Naive B cell (primary cell): ENCODE results near the gene PTGER1. TPM values are rescaled to one million over a fixed set of nuclear protein-coding genes. Genes with fewer than 3 reads are reported as not detected.

Experiments used
- ATAC-seq, 2 donors: fragments of 150-1000 bp; cut with Tn5 transposase; 2 replicates each; pipeline ENCODE4 v1.10.0; 2021; ENCODE audit warnings: low read depth in 2 of 2, mild to moderate bottlenecking in 2 of 2, moderate library complexity in 2 of 2
- DNase-seq: peaks from one replicate; pipeline ENCODE4 v3.0.0; 2022
- H3K27ac Mint-ChIP-seq, 6 donors: one replicate each; pipeline ENCODE4 v1.8.0; 2020 to 2022; ENCODE audit warnings: mild to moderate bottlenecking in 6 of 6, mixed read lengths in 6 of 6, moderate library complexity in 5 of 6, inconsistent platforms in 2 of 6
- H3K27me3 Mint-ChIP-seq, 3 donors: one replicate each; pipeline ENCODE4 v1.8.0; 2021 to 2022; ENCODE audit warnings: mixed read lengths in 3 of 3, mild to moderate bottlenecking in 1 of 3
- H3K36me3 Mint-ChIP-seq, 2 donors: one replicate each; pipeline ENCODE4 v1.8.0; 2020 to 2022; ENCODE audit warnings: mixed read lengths in 2 of 2, inconsistent platforms in 1 of 2, mild to moderate bottlenecking in 1 of 2
- H3K4me1 Mint-ChIP-seq, 3 donors: one replicate each; pipeline ENCODE4 v1.8.0; 2020 to 2022; ENCODE audit warnings: mixed read lengths in 3 of 3, inconsistent platforms in 1 of 3, mild to moderate bottlenecking in 1 of 3, moderate library complexity in 1 of 3
- H3K4me3 Mint-ChIP-seq, 8 donors: one replicate each; pipeline ENCODE4 v1.8.0; 2020 to 2022; ENCODE audit warnings: mild to moderate bottlenecking in 8 of 8, mixed read lengths in 8 of 8, moderate library complexity in 8 of 8, inconsistent platforms in 2 of 8
- H3K9me3 Mint-ChIP-seq, 7 donors: one replicate each; pipeline ENCODE4 v1.8.0; 2020 to 2022; ENCODE audit warnings: mixed read lengths in 7 of 7, mild to moderate bottlenecking in 5 of 7, inconsistent platforms in 2 of 7, moderate library complexity in 1 of 7
- polyA plus RNA-seq, 6 donors: library from polyadenylated mRNA; unstranded; fragments of 300-500 nt; fragmentation: Illumina TruSeq; gene quantifications; one replicate each; pipeline ENCODE4 v1.2.3, GENCODE V29; 2021; ENCODE audit warnings: low read depth in 6 of 6

The PTGER1 gene, protein sequence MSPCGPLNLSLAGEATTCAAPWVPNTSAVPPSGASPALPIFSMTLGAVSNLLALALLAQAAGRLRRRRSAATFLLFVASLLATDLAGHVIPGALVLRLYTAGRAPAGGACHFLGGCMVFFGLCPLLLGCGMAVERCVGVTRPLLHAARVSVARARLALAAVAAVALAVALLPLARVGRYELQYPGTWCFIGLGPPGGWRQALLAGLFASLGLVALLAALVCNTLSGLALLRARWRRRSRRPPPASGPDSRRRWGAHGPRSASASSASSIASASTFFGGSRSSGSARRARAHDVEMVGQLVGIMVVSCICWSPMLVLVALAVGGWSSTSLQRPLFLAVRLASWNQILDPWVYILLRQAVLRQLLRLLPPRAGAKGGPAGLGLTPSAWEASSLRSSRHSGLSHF
- not detected for polyA plus RNA-seq

GRCh38 chr19:14475251-14476073, at the start of gene PTGER1:
TSS of gene PTGER1 (minus strand) at chr19:14475354. CDS start at chr19:14474320, 1,034 bp downstream.
- H3K4me1 Mint-ChIP-seq: peaks cover 16 to 30% (median 28%) of the 10 kb centered on the region in 3 donors
- H3K36me3 Mint-ChIP-seq: no peaks in the 10 kb centered on the region
- peaks cover 18 to 51% (median 43%) of the 10 kb centered on the region in 3 donors for H3K27me3 Mint-ChIP-seq
- no peaks in the 10 kb centered on the region for H3K9me3 Mint-ChIP-seq
- no peak for ATAC-seq
- peak within 1 kb of the TSS in 5 of 8 donors; percentile 21 to 61 (median 40) for H3K4me3 Mint-ChIP-seq
- peak within 1 kb of the TSS in 1 of 6 donors; percentile 67 for H3K27ac Mint-ChIP-seq
- DNase-seq: no peak

DNA sequence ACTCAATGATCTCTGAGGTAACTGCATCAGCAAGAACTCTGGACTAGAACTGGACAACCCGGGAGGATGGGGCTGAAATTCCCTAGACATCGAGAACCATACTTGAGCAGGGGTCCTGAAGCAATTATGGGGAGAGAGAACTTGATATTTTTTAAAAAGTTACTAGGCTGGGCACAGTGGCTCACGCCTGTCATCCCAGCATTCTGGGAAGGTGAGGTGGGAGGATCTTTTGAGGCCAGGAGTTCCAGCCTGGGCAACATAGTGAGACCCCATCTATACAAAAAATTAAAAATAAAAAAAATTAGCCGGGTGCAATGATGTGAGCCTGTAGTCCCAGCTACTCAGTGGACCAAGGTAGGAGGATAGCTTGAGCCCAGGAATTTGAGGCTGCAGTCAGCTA, 45.4 kb upstream of the PTGER1 start:
- Mint-ChIP-seq H3K36me3 (peaks cover 5 to 9% of the 10 kb centered on the region in 2 donors), H3K27me3 (no peaks in the 10 kb centered on the region), H3K9me3 (peaks cover 0 to 5% (median 0%) of the 10 kb centered on the region in 7 donors), H3K27ac (peak overlapping the region in 2 of 6 donors; percentile 60 to 99), H3K4me3 (peak overlapping the region in 2 of 8 donors; percentile 9 to 22), H3K4me1 (peaks cover 35 to 65% (median 50%) of the 10 kb centered on the region in 3 donors)
- ATAC-seq: no peak
- no peak for DNase-seq

DNA sequence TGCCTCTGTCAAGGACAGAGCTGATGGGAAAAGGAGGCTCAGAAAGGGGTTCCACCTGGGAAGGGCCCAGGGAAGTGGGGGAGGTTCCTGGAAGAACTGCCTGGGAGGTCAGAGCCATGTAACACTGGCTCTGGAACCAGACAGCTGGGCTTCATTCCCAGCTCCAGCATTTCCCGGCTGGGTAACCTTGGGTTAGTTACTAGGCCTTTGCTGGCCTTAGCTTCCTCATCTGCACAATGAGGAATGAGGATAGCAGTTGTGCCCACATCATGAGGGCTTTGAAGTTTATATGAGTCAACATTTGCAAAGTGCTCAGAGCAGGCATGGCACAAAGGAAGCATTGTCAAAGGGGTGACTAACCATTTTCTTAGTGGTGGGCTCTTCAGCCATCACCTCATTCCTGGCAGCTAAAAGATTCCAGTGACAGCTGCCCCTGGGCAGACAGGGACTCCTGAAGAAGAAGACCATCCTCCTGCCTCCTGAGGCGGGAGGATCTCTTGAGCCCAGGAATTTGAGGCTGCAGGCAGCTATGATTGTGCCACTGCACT, 44.8 kb upstream of the PTGER1 start:
- no peak for DNase-seq
- Mint-ChIP-seq H3K4me1 (peaks cover 40 to 70% (median 56%) of the 10 kb centered on the region in 3 donors), H3K9me3 (peaks cover 0 to 5% (median 0%) of the 10 kb centered on the region in 7 donors)

DNA sequence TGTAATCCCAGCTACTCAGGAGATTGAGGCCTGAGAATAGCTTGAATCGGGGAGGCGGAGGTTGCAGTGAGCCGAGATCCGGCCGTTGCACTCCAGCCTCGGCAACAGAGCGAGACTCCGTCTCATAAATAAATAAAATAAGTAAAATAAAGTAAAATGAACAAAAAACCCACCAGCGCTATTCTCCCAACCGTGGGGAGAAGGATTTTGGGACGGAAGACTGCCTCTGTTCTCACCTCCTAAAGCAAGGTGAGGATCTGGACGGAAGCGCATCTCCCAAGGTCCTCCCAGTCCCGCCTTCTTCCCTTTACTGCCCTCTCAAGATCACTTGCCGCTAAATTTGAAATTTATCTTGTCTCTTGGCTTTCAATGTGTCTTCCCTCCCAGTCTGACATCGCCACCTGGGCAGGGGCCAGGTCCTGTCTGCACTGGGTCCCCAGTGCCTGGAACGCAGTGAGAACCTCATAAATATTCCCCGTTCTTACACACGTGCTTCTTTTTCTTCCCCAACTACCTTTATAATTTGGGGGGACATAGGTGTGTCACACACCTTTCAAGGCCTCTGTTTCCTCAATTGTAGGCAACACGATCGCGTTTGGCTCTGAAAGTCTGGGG, 44.2 kb upstream of the PTGER1 start:
- DNase-seq: no peak
- peak overlapping the region; percentile 81 to 96 (median 91) for H3K4me3 Mint-ChIP-seq
- no peaks in the 10 kb centered on the region for H3K27me3 Mint-ChIP-seq
- H3K27ac Mint-ChIP-seq: peak overlapping the region; percentile 92 to 99 (median 97)
- peaks cover 0 to 5% (median 0%) of the 10 kb centered on the region in 7 donors for H3K9me3 Mint-ChIP-seq
- H3K36me3 Mint-ChIP-seq: peaks cover 14 to 20% of the 10 kb centered on the region in 2 donors
- H3K4me1 Mint-ChIP-seq: peaks cover 46 to 74% (median 62%) of the 10 kb centered on the region in 3 donors
- no peak for ATAC-seq

More for the DNA sequence above, 44.8 kb upstream of the PTGER1 start:
- no peaks in the 10 kb centered on the region for H3K27me3 Mint-ChIP-seq
- H3K4me3 Mint-ChIP-seq: peak overlapping the region; percentile 43 to 96 (median 83)
- H3K36me3 Mint-ChIP-seq: peaks cover 10 to 15% of the 10 kb centered on the region in 2 donors
- ATAC-seq: no peak
- H3K27ac Mint-ChIP-seq: peak overlapping the region; percentile 58 to 99 (median 94)

- Mint-ChIP-seq H3K4me1 (peaks cover 43 to 71% (median 63%) of the 10 kb centered on the region in 3 donors), H3K36me3 (peaks cover 14 to 20% of the 10 kb centered on the region in 2 donors), H3K27ac (peak within 1 kb of the TSS; percentile 92 to 99 (median 98)), H3K9me3 (peaks cover 0 to 5% (median 0%) of the 10 kb centered on the region in 7 donors), H3K27me3 (no peaks in the 10 kb centered on the region), H3K4me3 (peak within 1 kb of the TSS; percentile 90 to 98 (median 94))
- DNase-seq: peak; percentile 75
- peak; percentile 70 to 71 for ATAC-seq
Measured at GRCh38 chr19:14517840-14518505, 42.8 kb upstream of the PTGER1 start, which contains the start of gene DNAJB1. TSS of gene DNAJB1 (minus strand) at chr19:14518397. CDS start at chr19:14518349, 48 bp downstream.

GRCh38 chr19:14517446-14517839, 42.3 kb upstream of the PTGER1 start:
- Mint-ChIP-seq H3K27ac (peak overlapping the region in 5 of 6 donors; percentile 81 to 93 (median 86)), H3K4me3 (peak overlapping the region; percentile 85 to 98 (median 94)), H3K27me3 (no peaks in the 10 kb centered on the region), H3K4me1 (peaks cover 37 to 65% (median 58%) of the 10 kb centered on the region in 3 donors), H3K9me3 (peaks cover 0 to 2% (median 0%) of the 10 kb centered on the region in 7 donors), H3K36me3 (peaks cover 14 to 20% of the 10 kb centered on the region in 2 donors)
- DNase-seq: no peak
- ATAC-seq: no peak

DNA sequence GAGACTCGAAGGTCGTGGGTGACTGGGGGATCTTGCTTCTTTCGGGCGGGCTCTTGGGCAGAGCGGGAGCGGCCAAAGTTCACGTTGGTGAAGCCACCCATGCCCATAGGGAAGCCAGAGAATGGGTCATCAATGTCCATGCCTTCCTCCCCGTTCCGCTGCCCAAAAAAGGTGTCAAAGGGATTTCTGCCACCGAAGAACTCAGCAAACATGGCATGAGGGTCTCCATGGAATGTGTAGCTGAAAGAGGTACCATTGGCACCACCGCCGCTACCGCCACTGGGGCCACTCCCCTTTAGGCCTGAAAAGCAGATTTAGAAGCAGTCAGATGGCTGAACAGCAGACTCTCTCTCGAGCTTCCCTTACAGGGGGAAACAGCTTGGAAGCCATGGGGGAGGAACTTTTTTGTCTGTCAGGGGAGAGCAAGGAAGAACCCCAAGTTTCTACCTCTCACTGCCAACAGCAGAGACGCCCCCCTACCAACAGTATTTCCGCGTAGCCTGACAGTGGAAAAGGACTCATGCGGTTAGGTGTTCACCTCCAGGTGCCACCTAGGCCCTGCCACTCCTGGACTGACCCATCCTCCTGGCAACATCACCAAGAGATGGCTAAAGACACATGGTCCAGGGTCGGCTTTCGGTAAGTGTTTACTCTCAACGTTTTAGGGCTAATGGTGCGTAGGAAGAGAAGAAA, 41.7 kb upstream of the PTGER1 start:
- Mint-ChIP-seq H3K4me3 (peak overlapping the region; percentile 85 to 97 (median 92)), H3K9me3 (peaks cover 0 to 2% (median 0%) of the 10 kb centered on the region in 7 donors), H3K4me1 (peaks cover 34 to 60% (median 52%) of the 10 kb centered on the region in 3 donors), H3K27ac (peak overlapping the region in 5 of 6 donors; percentile 81 to 93 (median 86)), H3K36me3 (peaks cover 14 to 20% of the 10 kb centered on the region in 2 donors), H3K27me3 (no peaks in the 10 kb centered on the region)
- ATAC-seq: no peak
- no peak for DNase-seq

DNA sequence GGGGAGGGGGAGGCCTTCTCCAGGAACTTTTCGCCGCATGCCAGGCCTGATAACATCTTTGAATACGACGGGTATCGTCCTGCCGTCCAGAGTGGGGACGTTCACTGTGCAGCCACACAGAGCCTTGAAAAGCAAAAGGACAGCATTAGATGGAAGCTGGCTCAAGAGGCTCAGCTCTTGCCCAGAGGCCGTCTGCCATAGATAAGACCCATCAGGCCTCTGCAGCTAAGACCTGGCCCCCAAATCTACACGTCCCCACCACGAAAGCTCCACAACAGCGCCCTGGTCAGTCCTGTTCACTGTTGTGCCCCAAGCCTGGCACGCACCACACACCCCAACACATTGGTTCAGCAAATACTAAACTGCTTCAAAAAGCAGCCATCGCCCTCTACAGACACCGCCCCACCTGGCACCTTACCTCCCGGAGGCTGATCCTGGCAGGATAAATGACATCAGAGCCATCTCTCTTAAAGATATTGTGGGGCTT, 40.9 kb upstream of the PTGER1 start:
- Mint-ChIP-seq H3K4me1 (peaks cover 34 to 57% (median 46%) of the 10 kb centered on the region in 3 donors), H3K9me3 (peaks cover 0 to 2% (median 0%) of the 10 kb centered on the region in 7 donors), H3K36me3 (peaks cover 14 to 20% of the 10 kb centered on the region in 2 donors), H3K4me3 (peak overlapping the region; percentile 47 to 97 (median 90)), H3K27ac (peak overlapping the region in 3 of 6 donors; percentile 63 to 77 (median 72)), H3K27me3 (no peaks in the 10 kb centered on the region)
- DNase-seq: no peak
- no peak for ATAC-seq

DNA sequence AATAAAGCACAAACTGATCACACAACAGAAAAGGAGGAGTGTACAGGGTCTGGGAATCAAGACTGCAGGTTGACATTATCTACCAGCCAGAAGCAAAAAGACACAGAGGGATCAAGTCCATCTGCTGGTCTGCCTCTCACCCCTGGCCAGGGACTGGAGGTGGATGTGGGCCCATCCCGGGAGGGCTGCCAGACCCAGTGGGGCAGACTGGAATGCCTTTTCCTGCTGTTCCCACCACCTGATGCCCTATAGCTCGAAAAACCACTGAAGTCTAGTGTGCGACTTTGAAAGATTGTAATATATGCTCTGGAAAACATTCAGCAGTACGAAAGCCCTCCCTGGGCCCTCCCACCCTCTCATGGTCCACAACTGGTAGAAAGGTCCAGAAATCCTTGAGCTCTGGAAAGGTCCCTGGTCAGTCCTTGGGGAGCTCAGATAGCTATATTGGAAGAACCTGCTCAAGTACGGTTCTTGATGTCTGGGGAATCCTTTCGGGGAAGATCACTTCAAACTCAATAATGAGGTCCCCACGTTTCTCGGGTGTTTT, 40.4 kb upstream of the PTGER1 start:
- peaks cover 14 to 20% of the 10 kb centered on the region in 2 donors for H3K36me3 Mint-ChIP-seq

GRCh38 chr19:14514215-14514863, 39.2 kb upstream of the PTGER1 start:
- peak overlapping the region in 4 of 8 donors; percentile 5 to 97 (median 31) for H3K4me3 Mint-ChIP-seq
- no peaks in the 10 kb centered on the region for H3K27me3 Mint-ChIP-seq
- peaks cover 29 to 50% (median 41%) of the 10 kb centered on the region in 3 donors for H3K4me1 Mint-ChIP-seq
- H3K36me3 Mint-ChIP-seq: peaks cover 14 to 20% of the 10 kb centered on the region in 2 donors
- no peak for DNase-seq
- no peaks in the 10 kb centered on the region for H3K9me3 Mint-ChIP-seq
- ATAC-seq: no peak
- peak overlapping the region in 4 of 6 donors; percentile 41 to 86 (median 64) for H3K27ac Mint-ChIP-seq

More for the DNA sequence above, 40.4 kb upstream of the PTGER1 start:
- DNase-seq: no peak
- Mint-ChIP-seq H3K9me3 (peaks cover 0 to 2% (median 0%) of the 10 kb centered on the region in 7 donors), H3K4me3 (peak overlapping the region; percentile 47 to 97 (median 80)), H3K27me3 (no peaks in the 10 kb centered on the region), H3K4me1 (peaks cover 34 to 57% (median 46%) of the 10 kb centered on the region in 3 donors), H3K27ac (peak overlapping the region in 5 of 6 donors; percentile 44 to 85 (median 73))
- ATAC-seq: no peak
